ENCODE measurements around the gene ZPLD1.
A peak's percentile ranks its signal among the peaks of the same experiment; 100 is the strongest.

The ZPLD1 gene

GRCh38 chr3:102484363-102484762 lies 49.5 kb downstream of the ZPLD1 start:
- Histone ChIP-seq H3K36me3 (ENCODE audit: insufficient read depth, low read length) (no peaks in the 10 kb centered on the region), H2AFZ (ENCODE audit: low read length) (no peak overlapping the region), H3K9ac (ENCODE audit: low read depth, low read length, poor library complexity, severe bottlenecking) (no peak overlapping the region), H3K4me3 (ENCODE audit: low read length, poor library complexity, severe bottlenecking) (no peak overlapping the region), H3K4me2 (ENCODE audit: low read depth, low read length, poor library complexity, severe bottlenecking) (peak overlapping the region; percentile 18), H3K79me2 (ENCODE audit: insufficient read depth, low read length) (no peaks in the 10 kb centered on the region), H3F3A (ENCODE audit: low read depth) (no peaks in the 10 kb centered on the region), H3K9me2 (replicated peaks; ENCODE audit: low read depth, low read length) (no peaks in the 10 kb centered on the region), H3K9me3 (ENCODE audit: insufficient read depth, low read depth, low read length) (peaks cover 2% of the 10 kb centered on the region; the same call in 1 of the 2 replicates), H3K4me1 (ENCODE audit: insufficient read depth, low read length, poor library complexity, severe bottlenecking) (peaks cover 18% of the 10 kb centered on the region), H4K20me1 (ENCODE audit: insufficient read depth, low read length, poor library complexity, severe bottlenecking) (no peaks in the 10 kb centered on the region), H3K27me3 (ENCODE audit: insufficient read depth, low read length, poor library complexity, severe bottlenecking) (no peaks in the 10 kb centered on the region)
- no peak for TF ChIP-seq EZH2phosphoT487 (IDR thresholded peaks at IDR 0.05; ENCODE audit: borderline replicate concordance)
- no peak for TF ChIP-seq CTCF (conservative IDR thresholded peaks at IDR 0.05; ENCODE audit: low read length)

GRCh38 chr3:102485701-102486100 lies 50.9 kb downstream of the ZPLD1 start:
- H2AFZ ChIP-seq (ENCODE audit: low read length), result no peak overlapping the region
- no peak overlapping the region for H3K4me2 ChIP-seq (ENCODE audit: low read depth, low read length, poor library complexity, severe bottlenecking)
- peaks cover 18% of the 10 kb centered on the region for H3K4me1 ChIP-seq (ENCODE audit: insufficient read depth, low read length, poor library complexity, severe bottlenecking)
- H3K79me2 ChIP-seq (ENCODE audit: insufficient read depth, low read length), result no peaks in the 10 kb centered on the region
- no peak overlapping the region for H3K9ac ChIP-seq (ENCODE audit: low read depth, low read length, poor library complexity, severe bottlenecking)
- no peaks in the 10 kb centered on the region for H3K36me3 ChIP-seq (ENCODE audit: insufficient read depth, low read length)
- no peak for TF ChIP-seq CTCF (conservative IDR thresholded peaks at IDR 0.05; ENCODE audit: low read length)
- H3K9me3 ChIP-seq (ENCODE audit: insufficient read depth, low read depth, low read length), result peaks cover 2% of the 10 kb centered on the region; the same call in 1 of the 2 replicates
- no peaks in the 10 kb centered on the region for H4K20me1 ChIP-seq (ENCODE audit: insufficient read depth, low read length, poor library complexity, severe bottlenecking)
- no peaks in the 10 kb centered on the region for H3K9me2 ChIP-seq (replicated peaks; ENCODE audit: low read depth, low read length)
- no peak overlapping the region for H3K4me3 ChIP-seq (ENCODE audit: low read length, poor library complexity, severe bottlenecking)
- H3K27me3 ChIP-seq (ENCODE audit: insufficient read depth, low read length, poor library complexity, severe bottlenecking), result no peaks in the 10 kb centered on the region
- no peaks in the 10 kb centered on the region for H3F3A ChIP-seq (ENCODE audit: low read depth)

GRCh38 chr3:102488331-102488730 lies 53.5 kb downstream of the ZPLD1 start:
- no peaks in the 10 kb centered on the region for H3F3A ChIP-seq (ENCODE audit: low read depth)
- H3K79me2 ChIP-seq (ENCODE audit: insufficient read depth, low read length), result no peaks in the 10 kb centered on the region
- H4K20me1 ChIP-seq (ENCODE audit: insufficient read depth, low read length, poor library complexity, severe bottlenecking), result no peaks in the 10 kb centered on the region
- H3K36me3 ChIP-seq (ENCODE audit: insufficient read depth, low read length), result no peaks in the 10 kb centered on the region
- H3K4me2 ChIP-seq (ENCODE audit: low read depth, low read length, poor library complexity, severe bottlenecking), result no peak overlapping the region
- peaks cover 18% of the 10 kb centered on the region for H3K4me1 ChIP-seq (ENCODE audit: insufficient read depth, low read length, poor library complexity, severe bottlenecking)
- no peaks in the 10 kb centered on the region for H3K27me3 ChIP-seq (ENCODE audit: insufficient read depth, low read length, poor library complexity, severe bottlenecking)
- TF ChIP-seq CTCF (conservative IDR thresholded peaks at IDR 0.05; ENCODE audit: low read length), result no peak
- TF ChIP-seq EZH2phosphoT487 (IDR thresholded peaks at IDR 0.05; ENCODE audit: borderline replicate concordance), result no peak
- peaks cover 2% of the 10 kb centered on the region; the same call in 1 of the 2 replicates for H3K9me3 ChIP-seq (ENCODE audit: insufficient read depth, low read depth, low read length)
- H3K9me2 ChIP-seq (replicated peaks; ENCODE audit: low read depth, low read length), result no peaks in the 10 kb centered on the region
- H2AFZ ChIP-seq (ENCODE audit: low read length), result peak overlapping the region; percentile 19; the same call in 1 of the 2 replicates
- no peak overlapping the region for H3K9ac ChIP-seq (ENCODE audit: low read depth, low read length, poor library complexity, severe bottlenecking)
- H3K4me3 ChIP-seq (ENCODE audit: low read length, poor library complexity, severe bottlenecking), result no peak overlapping the region
